HG03520 (cell line): ENCODE results near the gene SLC34A2.

ENCODE experiments used
- ATAC-seq: cut with Tn5 transposase; IDR thresholded peaks from one replicate; pipeline ENCODE4 v1.9.1; 2021; ENCODE audit warnings: mild to moderate bottlenecking, moderate library complexity; ENCODE audit not compliant: unreplicated experiment

Gene SLC34A2

GRCh38 chr4:25722964-25723363 is 67.3 kb downstream of the SLC34A2 start:
- ATAC-seq: no peak

DNA sequence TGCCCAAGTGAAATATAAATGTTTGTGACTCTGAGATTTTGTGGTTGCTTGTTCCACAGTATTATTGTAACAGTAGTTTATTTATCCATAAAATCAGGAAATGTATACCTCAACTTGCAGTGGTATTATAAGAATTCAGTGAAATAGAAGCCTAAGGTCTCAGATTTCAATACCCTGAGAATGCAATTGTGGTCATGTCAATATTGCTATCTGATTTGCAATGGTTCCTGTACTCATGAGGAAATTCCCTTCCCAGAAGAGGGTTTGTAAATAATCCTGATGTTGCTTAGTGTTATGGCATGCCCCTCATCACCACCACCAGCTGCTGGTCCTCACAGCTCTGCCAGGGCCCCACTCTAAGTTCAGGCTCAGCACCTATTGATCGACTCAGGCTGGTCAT is 67.8 kb downstream of the SLC34A2 start:
- ATAC-seq: no peak

- ATAC-seq: no peak
Observed at GRCh38 chr4:25725870-25726269, 70.2 kb downstream of the SLC34A2 start.

DNA sequence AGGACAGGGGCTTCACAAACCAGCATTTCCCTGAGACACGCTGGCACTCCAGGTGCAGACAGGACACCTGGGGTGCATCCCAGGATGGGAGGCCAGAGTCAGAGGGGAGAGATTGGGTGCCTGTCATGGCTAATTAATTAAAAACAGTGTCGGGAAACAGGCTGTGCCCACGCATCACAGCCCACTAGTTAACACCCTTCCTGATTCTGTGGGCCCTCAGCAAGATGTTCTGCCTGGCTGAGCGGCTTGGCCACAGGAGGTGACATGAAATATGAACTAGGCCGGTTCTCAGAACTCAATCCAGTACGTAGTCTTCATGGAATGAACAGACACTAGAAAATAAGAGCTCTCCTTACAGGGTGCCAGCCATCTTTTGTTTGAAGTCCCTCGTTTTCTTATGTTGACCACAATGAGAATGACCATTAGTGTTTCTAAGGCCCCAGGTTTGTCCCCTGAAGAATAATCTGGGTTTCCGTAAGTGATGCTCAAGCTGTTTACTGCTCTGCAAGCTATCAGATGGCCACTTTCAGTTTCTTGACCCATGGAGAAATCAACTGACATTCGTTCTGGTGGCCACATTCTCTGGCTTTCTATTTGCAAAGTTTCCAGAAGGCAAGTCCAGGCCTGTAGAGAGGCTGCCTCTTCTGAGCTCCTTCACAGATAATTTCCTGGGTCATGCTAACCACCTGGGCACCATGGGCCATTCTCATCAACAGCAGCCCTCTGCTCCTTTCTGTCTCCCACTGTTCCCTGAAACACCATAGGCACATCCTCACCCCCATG is 72.3 kb downstream of the SLC34A2 start:
- no peak for ATAC-seq
